GM12875 (cell line): ENCODE measurements around the gene PTPN2.

Experiments used
- H3K4me3 ChIP-seq: one replicate; pipeline ENCODE4 v1.5.1; 2011; ENCODE audit warnings: low read depth, low read length, control low read depth
- CTCF ChIP-seq: IDR thresholded peaks from 2 replicates; pipeline ENCODE4 v1.5.1; 2011; ENCODE audit warnings: low read depth, mild to moderate bottlenecking, control low read depth, inconsistent platforms, low read length, moderate library complexity, borderline replicate concordance; ENCODE audit not compliant: insufficient read depth

Gene PTPN2

GRCh38 chr18:12924616-12925015 is 40.6 kb upstream of the PTPN2 start:
- H3K4me3 ChIP-seq = no peak overlapping the region
- no peak for TF ChIP-seq CTCF

- no peak overlapping the region for H3K4me3 ChIP-seq
- no peak for TF ChIP-seq CTCF
These were observed 38.2 kb upstream of the PTPN2 start for GRCh38 chr18:12922266-12922665.

DNA sequence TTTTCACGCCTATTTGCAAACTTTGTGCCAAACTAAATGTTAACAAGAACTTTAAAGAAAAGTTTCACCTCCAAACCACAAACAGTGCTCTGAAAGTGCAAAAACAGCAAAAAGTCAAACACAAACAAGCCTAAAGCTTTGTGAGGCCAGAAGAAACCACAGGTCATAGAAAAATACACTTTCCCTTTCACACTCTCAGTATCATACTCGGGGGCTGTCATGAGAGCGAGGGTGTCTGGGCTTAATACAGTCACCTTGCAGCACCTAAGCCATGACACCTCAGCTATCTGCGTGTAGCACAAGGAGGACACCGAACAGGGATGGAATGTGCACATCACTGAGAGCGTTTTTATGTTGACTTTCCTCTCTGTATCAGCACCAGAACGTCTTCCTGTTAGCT is 37.1 kb upstream of the PTPN2 start:
- TF ChIP-seq CTCF = no peak
- H3K4me3 ChIP-seq = no peak overlapping the region

DNA sequence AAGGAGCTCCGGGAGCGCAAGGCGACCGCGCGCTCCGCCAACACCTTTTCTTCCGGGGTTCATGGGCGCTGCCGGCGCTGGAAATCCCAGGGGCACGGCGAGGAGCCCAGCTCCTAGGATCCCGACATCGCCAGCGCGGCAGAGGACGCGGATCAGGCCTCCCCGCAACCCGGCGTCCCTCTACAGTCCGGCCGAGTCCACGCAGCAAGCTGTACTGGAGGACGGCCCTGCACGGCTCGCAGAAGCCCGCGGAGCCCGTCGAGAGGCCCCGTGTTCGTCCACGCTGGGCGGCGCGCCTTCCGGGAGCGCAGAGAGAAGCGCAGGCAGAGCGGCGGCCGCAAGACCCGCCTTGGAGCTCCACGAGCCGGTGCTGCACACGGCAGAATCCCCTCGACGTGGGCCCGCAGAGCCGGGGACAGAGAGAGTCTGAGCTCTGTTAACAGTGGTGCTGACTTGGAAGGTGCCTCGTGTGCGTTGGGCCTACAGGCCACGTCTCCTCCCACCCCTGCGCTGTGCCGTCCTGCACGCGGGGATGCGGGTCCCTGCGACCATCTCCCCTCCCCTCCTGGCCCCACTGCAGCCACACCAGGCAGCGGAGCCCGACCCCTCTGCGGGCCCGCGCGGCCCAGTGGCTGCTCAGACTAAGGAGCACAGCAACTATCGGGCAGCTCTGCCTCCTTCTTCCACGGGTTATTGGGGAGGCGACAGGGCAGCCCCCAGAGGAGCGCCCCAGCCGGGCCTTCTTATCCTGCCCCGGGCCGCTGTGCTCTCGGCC is 28.1 kb upstream of the PTPN2 start:
- H3K4me3 ChIP-seq = no peak overlapping the region
- TF ChIP-seq CTCF = no peak

- peak overlapping the region; percentile 27 for H3K4me3 ChIP-seq
These were observed 27.2 kb upstream of the PTPN2 start for GRCh38 chr18:12911025-12911928.

GRCh38 chr18:12908706-12909105 is 24.7 kb upstream of the PTPN2 start:
- H3K4me3 ChIP-seq = no peak overlapping the region
- TF ChIP-seq CTCF = no peak

More at GRCh38 chr18:12911025-12911928, 27.2 kb upstream of the PTPN2 start:
- no peak for TF ChIP-seq CTCF

DNA sequence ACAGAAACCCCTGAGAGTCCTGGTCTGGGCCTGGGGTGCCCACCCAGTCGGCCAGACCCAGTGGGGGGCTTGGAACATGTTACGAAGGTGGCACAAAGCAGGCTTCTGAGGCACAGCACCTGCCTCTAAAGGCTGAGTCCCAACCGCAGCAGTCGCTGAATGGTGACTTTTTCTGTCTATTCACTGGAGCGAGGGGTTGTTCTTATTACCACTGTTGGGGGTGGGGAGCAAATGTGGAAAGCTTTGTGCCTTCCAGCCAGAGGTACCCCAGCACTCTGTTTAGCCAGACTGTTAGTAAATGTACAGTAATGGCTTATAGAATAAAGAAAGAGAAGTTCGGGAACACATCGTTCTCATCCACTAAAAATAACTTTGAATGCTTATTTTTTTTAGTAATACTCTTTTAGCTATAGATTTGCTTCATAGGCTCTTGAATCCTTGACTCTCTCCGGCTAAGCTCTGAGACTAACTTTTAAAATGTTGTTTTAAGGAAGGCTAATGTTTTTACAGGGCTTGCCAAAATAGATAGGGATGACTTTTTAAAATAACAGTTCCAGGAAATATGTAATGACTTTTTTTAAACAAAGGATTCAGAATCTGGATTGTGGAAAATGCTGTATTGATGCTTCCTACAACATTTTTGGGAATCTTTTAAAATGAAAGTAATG is 23.4 kb upstream of the PTPN2 start:
- H3K4me3 ChIP-seq = no peak overlapping the region
- TF ChIP-seq CTCF = no peak
